Measurements from ENCODE around the gene GOLIM4.

GOLIM4 gene

DNA sequence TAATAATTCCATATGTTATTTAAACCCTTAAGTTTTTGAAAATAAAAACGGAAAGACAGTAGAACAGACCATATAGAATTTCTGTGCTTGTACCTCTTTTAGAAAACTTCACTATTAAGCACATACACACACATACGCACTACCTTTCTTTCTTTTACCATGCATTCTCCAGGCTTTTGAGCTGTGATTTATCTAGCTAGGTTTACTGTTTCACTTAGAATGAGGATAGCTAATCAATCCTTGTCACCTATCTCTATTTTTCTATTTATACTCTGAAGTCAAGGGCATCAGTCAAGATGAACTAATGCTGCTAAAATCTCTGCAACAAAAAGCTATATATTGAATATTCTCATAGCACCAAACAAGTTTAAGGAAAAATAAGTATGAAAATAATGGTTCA, 43.2 kb downstream of the GOLIM4 start:
- Histone ChIP-seq H3K4me3 (no peak overlapping the region), H3K27ac (no peak overlapping the region)

GRCh38 chr3:168051531-168052471, 43.9 kb downstream of the GOLIM4 start:
- H3K4me3 ChIP-seq = no peak overlapping the region
- H3K27ac ChIP-seq = no peak overlapping the region

- H3K27ac ChIP-seq = no peak overlapping the region
- no peak overlapping the region for H3K4me3 ChIP-seq
These were observed 44.7 kb downstream of the GOLIM4 start for GRCh38 chr3:168051070-168051469.

DNA sequence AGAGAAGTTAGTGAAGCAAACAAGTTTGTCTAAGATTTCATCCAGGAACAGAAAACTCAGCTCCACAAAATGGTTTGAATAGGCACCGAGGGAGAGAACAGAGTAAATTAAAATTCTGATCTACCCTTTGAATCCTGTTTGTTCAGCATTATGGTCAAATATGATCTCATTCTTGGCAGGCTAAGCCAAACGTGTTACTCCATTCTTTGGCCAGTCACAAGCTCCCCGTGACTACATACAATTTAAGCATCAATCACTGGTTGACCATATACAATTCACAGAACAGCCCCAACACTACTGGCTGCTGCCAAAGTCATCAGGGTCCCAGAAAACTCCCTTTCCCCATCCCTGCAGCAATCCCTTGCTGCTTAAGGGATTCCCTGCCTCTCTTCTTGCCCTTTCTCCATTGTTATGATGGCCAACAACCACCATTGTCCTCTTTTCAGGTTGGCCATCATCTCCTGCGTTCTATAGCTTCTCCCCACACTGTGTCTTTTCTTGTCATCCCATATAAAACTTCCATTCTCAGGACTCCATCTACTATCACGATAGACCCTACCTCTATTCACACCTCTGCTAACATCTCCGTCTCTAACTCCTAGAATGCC, 46.3 kb downstream of the GOLIM4 start:
- peak overlapping the region in 2 of 21 experiments; percentile 10 to 52 for H3K27ac ChIP-seq

DNA sequence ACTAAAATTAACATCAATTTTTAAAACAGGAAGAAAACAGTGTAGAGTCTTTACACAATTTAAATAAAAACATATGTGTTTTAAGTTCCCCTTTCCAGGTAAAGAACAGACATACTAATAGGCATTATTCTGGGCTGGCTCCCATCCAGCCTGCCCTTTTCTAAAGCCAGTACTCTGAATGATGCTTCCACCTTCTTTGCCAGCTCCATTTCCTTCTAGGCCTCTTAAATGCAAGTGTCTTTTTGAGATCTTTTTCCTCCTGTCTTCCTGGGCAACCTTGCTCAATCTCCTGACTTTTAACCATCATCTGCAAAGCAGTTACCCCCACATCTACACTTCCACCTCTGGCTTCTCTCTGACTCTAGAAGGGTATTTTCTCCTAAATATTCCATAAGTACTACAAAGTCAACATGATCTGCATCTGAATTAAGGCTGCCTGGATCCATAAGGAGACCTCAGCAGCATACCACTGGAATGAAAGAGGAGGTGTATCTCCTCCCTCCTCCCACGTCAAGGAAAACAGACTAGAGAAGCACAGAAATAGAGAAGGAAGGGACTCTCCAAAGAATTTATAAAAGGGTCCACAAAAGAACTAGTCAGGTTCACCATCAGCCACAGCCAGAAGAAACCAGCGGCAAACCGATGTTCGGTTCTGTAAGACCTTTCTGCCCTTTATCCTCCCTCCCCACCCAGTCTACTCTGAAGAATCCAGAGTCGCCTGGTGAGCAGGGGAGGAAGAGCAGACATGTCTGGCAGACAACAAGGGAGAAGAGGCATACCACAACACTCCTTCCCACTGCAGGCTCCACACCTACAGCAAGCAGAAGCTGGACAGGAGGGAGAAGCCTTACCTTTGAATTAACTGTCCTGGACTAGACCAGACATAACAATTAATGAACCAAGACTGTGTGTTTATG, 47.1 kb downstream of the GOLIM4 start:
- peak overlapping the region in 4 of 21 experiments; percentile 10 to 52 (median 15) for H3K27ac ChIP-seq
- no peak overlapping the region for H3K4me3 ChIP-seq

More for the DNA sequence above, 46.3 kb downstream of the GOLIM4 start:
- no peak overlapping the region for H3K4me3 ChIP-seq

DNA sequence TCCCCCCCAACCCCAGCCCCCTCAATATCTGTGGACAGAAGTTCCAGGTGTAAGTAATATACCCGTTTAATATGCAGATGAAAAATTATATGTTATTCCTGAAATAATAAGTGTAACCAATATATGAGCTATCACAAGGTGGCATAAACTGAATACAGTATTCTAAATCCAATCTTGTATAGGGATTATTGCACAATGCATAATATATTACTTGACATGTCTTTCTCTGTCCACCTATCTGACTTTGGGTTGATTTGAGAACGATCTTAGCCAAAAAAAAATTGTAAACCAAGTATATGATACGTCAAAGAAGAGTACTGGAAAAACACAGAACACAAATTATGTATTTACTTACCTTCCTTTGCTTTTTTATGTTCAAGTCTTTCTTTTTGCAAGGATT, 47.8 kb downstream of the GOLIM4 start:
- H3K4me3 ChIP-seq = no peak overlapping the region

DNA sequence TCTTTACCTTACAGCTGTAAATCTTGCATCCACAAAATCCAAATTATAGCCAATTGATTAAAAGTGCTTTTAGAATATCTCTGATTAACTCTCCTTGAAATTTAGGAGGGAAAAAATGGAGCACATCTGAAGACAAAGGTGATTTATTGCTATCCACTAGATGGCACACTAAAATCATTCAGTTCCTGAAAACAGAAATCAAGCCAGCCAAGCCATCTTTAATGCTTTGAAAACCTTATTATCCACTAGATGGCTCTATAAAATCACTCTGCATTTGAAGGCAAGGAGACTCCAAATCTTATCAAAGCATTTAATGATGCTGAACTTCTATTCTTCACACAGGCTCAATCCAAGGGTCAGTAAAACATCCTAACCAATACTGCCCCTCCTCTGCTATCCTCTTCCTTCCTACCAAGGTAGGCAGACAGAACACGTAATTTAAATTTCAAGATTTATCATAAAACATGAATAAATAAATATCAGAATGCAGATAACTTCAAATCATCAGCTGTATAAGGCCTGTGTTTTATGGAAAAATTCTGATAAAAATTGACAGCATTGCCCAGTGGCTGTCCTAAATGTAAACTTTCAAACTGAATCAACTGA, 48.4 kb downstream of the GOLIM4 start:
- H3K4me3 ChIP-seq = no peak overlapping the region
- H3K27ac ChIP-seq = no peak overlapping the region

More for the DNA sequence above, 47.8 kb downstream of the GOLIM4 start:
- H3K27ac ChIP-seq = no peak overlapping the region

DNA sequence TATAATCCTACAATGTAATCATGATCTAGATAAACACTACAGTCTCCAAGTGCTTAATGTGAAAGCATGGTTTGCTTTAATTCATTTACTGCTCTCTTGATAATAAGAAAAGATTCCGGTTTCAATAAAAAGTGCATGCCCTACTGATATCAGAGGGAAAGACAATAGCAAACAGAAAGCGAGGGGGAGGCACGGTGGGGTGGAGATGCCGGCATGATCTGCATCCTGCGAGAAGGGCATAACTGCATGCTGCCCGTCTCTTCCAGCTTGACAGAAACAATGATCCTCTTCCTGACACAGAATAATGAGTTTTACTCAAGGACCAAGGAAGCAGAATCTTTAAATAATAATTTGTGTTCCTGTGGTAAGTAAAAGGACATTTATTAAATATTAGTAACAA, 51.7 kb downstream of the GOLIM4 start:
- Histone ChIP-seq H3K27ac (no peak overlapping the region), H3K4me3 (no peak overlapping the region)

- Histone ChIP-seq H3K27ac (no peak overlapping the region), H3K4me3 (no peak overlapping the region)
These were observed 55.0 kb downstream of the GOLIM4 start for GRCh38 chr3:168040607-168041208.

DNA sequence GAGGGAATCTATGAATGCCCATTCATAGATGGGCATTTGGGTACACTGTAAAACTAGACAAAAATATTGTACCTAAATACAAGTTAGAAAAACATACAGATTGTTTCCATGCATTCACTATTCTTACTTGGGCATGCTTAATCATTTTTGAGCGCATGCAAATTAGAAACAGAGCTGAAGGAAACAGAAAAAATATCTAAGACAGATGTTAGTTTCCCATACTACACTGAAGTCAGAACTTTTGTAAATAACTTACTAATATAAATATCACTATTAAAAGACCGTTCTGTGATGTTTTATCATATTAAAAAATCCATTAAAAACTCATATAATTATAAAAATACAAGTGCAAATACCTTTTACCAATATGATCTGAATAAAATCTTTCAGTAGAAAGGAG, 58.7 kb downstream of the GOLIM4 start:
- no peak overlapping the region for H3K4me3 ChIP-seq
- no peak overlapping the region for H3K27ac ChIP-seq

DNA sequence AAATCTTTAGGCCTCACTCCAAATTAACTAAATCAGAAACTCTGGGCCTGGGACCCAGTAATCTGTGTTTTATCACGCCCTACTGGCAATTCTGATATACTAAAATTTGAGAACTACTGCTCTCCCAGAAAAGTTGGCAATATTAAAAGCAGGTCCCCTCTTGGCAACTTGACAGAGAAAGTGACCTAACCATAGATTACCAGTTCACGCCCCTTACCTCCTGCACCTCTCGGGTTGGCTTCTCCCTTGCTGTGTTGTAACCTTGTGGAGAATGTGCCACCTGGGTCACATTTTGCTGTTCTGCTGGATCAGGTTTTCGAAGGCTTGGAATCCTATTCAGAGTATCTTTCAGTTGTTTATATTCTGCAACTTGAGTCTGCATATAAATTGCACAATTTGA, 59.1 kb downstream of the GOLIM4 start:
- Histone ChIP-seq H3K4me3 (no peak overlapping the region), H3K27ac (no peak overlapping the region)

DNA sequence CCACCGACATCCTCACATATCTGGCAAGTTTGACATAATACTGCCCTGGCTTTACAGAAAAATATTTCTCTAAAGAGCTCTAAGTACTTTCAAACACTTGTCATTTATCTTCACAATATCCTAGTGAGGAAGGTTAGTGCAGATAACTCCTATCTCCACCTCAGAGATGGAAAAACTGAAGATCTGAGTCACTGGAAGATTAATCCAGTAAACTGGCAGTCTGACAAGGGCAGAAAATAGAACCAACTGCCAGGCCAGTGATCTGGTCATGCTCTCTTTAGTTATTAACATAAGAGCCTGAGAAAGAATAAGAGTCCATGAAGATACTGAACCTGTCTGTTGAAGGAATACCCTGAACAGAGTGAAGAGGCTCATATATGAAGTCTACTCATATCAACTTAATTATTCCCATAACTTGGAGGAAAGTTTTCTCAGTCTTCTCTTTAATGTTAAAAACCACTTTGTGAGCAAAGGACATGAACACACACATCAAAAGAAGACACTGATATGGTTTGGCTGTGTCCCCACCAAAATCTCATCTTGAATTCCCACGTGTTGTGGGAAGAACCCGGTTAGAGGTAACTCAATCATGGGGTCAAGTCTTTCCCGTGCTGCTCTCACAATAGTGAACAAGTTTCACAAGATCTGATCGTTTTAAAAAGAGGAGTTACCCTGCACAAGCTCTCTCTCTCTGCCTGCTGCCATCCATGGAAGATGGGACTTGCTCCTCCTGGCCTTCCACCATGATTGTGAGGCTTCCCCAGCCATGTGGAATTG, 61.4 kb downstream of the GOLIM4 start:
- Histone ChIP-seq H3K4me3 (no peak overlapping the region), H3K27ac (no peak overlapping the region)

DNA sequence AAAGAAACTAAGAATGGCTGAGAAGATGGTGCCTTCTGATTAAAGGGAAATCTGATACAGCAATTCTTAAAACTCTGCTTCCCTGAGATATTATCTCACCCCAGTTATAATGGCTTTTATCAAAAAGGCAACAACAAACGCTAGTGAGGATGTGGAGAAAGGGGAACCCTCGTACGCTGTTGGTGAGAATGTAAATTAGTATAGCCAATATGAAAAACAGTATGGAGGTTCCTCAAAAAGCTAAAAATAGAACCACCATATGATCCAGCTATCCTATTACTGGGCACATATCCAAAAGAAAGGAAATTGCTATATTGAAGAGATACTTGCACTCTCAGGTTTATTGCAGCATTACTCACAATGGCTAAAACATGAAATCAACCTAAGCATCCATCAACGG, 65.1 kb downstream of the GOLIM4 start:
- no peak overlapping the region for H3K4me3 ChIP-seq
- H3K27ac ChIP-seq = no peak overlapping the region

GRCh38 chr3:168029705-168030104, 66.0 kb downstream of the GOLIM4 start:
- H3K27ac ChIP-seq = no peak overlapping the region
- no peak overlapping the region for H3K4me3 ChIP-seq

- Histone ChIP-seq H3K4me3 (no peak overlapping the region), H3K27ac (peak overlapping the region in 1 of 21 experiments; percentile 45)
These were observed 67.6 kb downstream of the GOLIM4 start for GRCh38 chr3:168028086-168028485.

GRCh38 chr3:168026764-168027163, 69.0 kb downstream of the GOLIM4 start:
- Histone ChIP-seq H3K4me3 (no peak overlapping the region), H3K27ac (peak overlapping the region in 1 of 21 experiments; percentile 5)

DNA sequence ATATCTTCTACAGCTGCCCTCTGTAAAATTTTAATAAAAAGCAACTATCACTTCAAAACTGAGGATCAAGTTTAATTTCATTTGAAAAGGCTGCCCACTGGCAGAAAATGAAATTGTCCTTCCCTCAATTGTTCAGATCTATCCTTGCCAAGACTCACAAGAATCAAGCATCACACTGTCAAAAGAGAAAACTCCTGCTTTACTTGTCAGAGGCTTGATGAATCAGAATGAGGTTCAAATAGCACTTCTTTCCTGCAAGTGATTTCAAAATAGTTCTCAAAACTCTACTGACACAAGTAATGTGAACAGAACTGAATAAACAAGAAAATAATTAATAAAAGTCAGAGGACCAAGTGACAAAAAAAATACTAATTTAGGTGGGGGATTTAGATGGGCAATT, 70.6 kb downstream of the GOLIM4 start:
- no peak overlapping the region for H3K4me3 ChIP-seq
- H3K27ac ChIP-seq = peak overlapping the region in 9 of 21 experiments; percentile 14 to 71 (median 46)

GRCh38 chr3:168024537-168024941, 71.2 kb downstream of the GOLIM4 start:
- H3K4me3 ChIP-seq = no peak overlapping the region
- peak overlapping the region in 9 of 21 experiments; percentile 11 to 71 (median 46) for H3K27ac ChIP-seq
